Upper lobe of left lung (tissue), 6 donors: Measurements from ENCODE around the gene PRELID1. TPM values are rescaled to one million over a fixed set of nuclear protein-coding genes. Genes with fewer than 3 reads are reported as not detected.

Source experiments
- ATAC-seq, 2 donors: fragments of 200-7000 bp; cut with Tn5 transposase; one replicate each; pipeline ENCODE4 v1.9.1; 2022; ENCODE audit warnings: mild to moderate bottlenecking in 2 of 2, moderate library complexity in 2 of 2; ENCODE audit not compliant: low FRiP score in 2 of 2
- DNase-seq, 2 donors: peaks; one replicate each; pipeline ENCODE4 v3.0.0-alpha.2; 2019 to 2020
- H3K27ac ChIP-seq, 4 donors: fragments of 200-600 bp; sonication (generic); one replicate each; pipeline ENCODE4 v1.5.1; 2016 to 2019
- H3K27me3 ChIP-seq, 4 donors: fragments of 200-600 bp; sonication (generic); one replicate each; pipeline ENCODE4 v1.5.1; 2017 to 2019
- H3K36me3 ChIP-seq, 4 donors: fragments of 200-600 bp; sonication (generic); one replicate each; pipeline ENCODE4 v1.5.1; 2016 to 2019
- H3K4me1 ChIP-seq, 4 donors: fragments of 200-600 bp; sonication (generic); one replicate each; pipeline ENCODE4 v1.5.1; 2018 to 2019
- H3K4me3 ChIP-seq, 4 donors: fragments of 200-600 bp; sonication (generic); one replicate each; pipeline ENCODE4 v1.5.1; 2017 to 2019; ENCODE audit warnings: mild to moderate bottlenecking in 2 of 4, moderate library complexity in 1 of 4
- H3K9me3 ChIP-seq, 4 donors: fragments of 200-600 bp; sonication (generic); one replicate each; pipeline ENCODE4 v1.5.1; 2018 to 2019
- EP300 ChIP-seq, 4 donors: sonication (generic); formaldehyde crosslinking; IDR thresholded peaks; one replicate each; pipeline ENCODE4 v1.5.1; 2017; ENCODE audit warnings: antibody characterized with exemption in 4 of 4, control low read depth in 2 of 4
- POLR2A ChIP-seq, 4 donors: fragments of 450-650 bp; IDR thresholded peaks; one replicate each; pipeline ENCODE4 v1.5.1; 2016 to 2017; ENCODE audit warnings: antibody characterized with exemption in 4 of 4, mild to moderate bottlenecking in 2 of 4
- POLR2AphosphoS5 ChIP-seq, 2 donors: sonication (generic); formaldehyde crosslinking; IDR thresholded peaks; one replicate each; pipeline ENCODE4 v1.5.1; 2017; ENCODE audit warnings: antibody characterized with exemption in 2 of 2
- WGBS, 2 donors: methylation state at CpG; one replicate each; pipeline ENCODE4 v1.1.5; 2017 to 2018; 5-methylcytosine and 5-hydroxymethylcytosine counted together
- total RNA-seq, 6 donors: library from RNA; depleted of rRNA in 4 of 6; stranded (reverse); fragments of >200 nt in 4 of 6; gene quantifications; one replicate each; pipeline versions ENCODE4 v1.1.0 to v1.2.1, GENCODE V29; 2016 to 2021
- TF ChIP-seq, protein P1 (sequence below), 6 experiments: fragments of 450-650 bp in 4 of 6; fragments of 200-600 bp in 2 of 6; sonication (generic) in 2 of 6; IDR thresholded peaks; one replicate each; pipeline ENCODE4 v1.5.1; 2016 to 2019; ENCODE audit warnings: antibody characterized with exemption in 6 of 6
- donor health status: DM: no; HTN: no; CAD: no; lungs with moderate emphysema.
- donor health status: DM: no; HTN: yes; CAD: no; lungs with severe emphysema.

PRELID1 gene
- total RNA-seq, 6 donors from 2014 or later = 45.1 to 132 (median 86.8) TPM

DNA sequence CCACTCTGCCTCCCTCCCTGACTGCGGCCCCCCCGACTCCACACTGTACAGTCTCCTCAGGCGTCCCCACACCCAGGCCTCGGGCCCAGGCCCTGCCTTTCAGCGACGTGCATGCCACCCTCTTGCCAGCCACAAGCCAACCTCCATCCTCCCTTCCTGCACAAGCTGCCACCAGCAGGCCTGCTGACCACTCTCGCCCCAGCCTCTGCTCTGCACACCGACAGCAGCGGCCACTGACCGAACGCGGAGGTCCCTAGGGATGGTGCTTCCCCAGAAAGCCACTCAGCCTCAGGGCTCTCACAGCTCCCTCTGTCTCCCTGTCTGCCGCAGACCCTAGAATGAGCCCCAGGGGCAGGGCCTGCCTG lies 29.3 kb downstream of the PRELID1 start:
- DNase-seq = no peak
- Histone ChIP-seq H3K4me1 (no peaks in the 10 kb centered on the region), H3K27ac (no peak overlapping the region), H3K9me3 (no peaks in the 10 kb centered on the region), H3K4me3 (no peak overlapping the region), H3K36me3 (peaks cover 41 to 91% (median 77%) of the 10 kb centered on the region in 4 donors), H3K27me3 (no peaks in the 10 kb centered on the region)
- 80 to 96% methylated on average over 8 to 13 of the region's 13 CpGs for WGBS, 2 donors
- TF ChIP-seq, protein P1, sequence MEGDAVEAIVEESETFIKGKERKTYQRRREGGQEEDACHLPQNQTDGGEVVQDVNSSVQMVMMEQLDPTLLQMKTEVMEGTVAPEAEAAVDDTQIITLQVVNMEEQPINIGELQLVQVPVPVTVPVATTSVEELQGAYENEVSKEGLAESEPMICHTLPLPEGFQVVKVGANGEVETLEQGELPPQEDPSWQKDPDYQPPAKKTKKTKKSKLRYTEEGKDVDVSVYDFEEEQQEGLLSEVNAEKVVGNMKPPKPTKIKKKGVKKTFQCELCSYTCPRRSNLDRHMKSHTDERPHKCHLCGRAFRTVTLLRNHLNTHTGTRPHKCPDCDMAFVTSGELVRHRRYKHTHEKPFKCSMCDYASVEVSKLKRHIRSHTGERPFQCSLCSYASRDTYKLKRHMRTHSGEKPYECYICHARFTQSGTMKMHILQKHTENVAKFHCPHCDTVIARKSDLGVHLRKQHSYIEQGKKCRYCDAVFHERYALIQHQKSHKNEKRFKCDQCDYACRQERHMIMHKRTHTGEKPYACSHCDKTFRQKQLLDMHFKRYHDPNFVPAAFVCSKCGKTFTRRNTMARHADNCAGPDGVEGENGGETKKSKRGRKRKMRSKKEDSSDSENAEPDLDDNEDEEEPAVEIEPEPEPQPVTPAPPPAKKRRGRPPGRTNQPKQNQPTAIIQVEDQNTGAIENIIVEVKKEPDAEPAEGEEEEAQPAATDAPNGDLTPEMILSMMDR (IDR thresholded peaks at IDR 0.05) = no peak
- TF ChIP-seq POLR2A (IDR thresholded peaks at IDR 0.05) (no peak), POLR2AphosphoS5 (IDR thresholded peaks at IDR 0.05) (no peak), EP300 (IDR thresholded peaks at IDR 0.05) (no peak)
- no peak for ATAC-seq

DNA sequence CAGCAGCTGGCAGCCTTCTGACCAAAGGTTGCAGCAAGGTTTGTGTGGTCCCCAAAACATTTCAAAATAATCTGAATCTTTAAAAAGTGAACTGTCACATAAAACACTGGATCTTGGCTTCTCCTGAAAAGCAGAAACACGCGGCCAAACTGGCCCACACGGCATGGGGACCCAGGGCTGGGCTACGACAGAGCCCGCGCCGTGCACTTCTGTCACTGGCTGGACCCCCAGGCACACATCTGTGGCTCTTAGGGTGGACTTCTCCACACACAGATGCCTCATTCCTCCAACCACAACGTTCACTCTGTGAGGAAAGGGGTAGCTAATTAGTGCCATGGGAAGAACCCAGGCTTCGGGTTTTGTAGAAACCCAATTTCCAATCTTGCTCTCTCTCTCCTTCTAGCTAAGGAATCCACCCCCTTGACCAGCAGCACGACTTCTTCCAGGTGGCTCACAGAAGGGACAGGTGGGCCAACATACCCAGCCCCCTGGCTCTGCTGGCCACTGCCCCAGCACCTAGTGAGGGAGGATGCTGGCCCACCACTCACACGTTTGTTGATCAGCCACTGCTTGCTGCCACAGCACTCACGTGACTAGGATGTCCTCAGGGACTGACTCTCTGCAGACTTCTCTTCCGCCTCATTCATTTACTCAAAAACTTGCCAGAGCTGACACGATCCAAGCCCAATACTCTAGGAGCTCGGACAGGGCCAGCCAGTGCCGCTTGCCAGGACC lies 30.0 kb downstream of the PRELID1 start:
- TF ChIP-seq POLR2A (IDR thresholded peaks at IDR 0.05) (no peak), EP300 (IDR thresholded peaks at IDR 0.05) (no peak), POLR2AphosphoS5 (IDR thresholded peaks at IDR 0.05) (no peak)
- TF ChIP-seq, protein P1 (IDR thresholded peaks at IDR 0.05) = no peak
- Histone ChIP-seq H3K9me3 (no peaks in the 10 kb centered on the region), H3K27me3 (no peaks in the 10 kb centered on the region), H3K4me1 (no peaks in the 10 kb centered on the region), H3K36me3 (peaks cover 45 to 95% (median 83%) of the 10 kb centered on the region in 4 donors), H3K4me3 (no peak overlapping the region), H3K27ac (no peak overlapping the region)
- 91 to 93% methylated on average over 14 to 16 of the region's 16 CpGs for WGBS, 2 donors
- DNase-seq = no peak
- no peak for ATAC-seq

DNA sequence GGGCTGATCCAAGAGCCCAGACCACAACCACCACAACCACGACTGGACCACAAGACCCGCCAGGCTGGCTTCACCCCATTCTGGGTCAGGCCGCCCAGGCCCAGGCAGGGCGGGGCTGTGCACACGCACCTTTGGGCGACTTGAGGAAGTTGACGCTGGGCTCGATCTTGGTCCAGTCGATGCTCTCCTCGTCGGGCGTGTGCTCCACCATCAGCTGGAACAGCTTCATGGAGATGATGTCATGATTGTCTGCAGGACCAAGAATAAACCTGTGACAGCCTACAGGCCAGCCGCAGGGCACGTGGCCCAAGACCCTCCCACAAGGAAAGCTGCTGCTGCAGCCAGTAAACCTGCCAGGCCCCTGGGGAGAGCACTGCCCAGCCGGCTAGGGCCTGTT lies 30.6 kb downstream of the PRELID1 start:
- H3K36me3 ChIP-seq = peaks cover 45 to 99% (median 86%) of the 10 kb centered on the region in 4 donors
- ATAC-seq = no peak

DNA sequence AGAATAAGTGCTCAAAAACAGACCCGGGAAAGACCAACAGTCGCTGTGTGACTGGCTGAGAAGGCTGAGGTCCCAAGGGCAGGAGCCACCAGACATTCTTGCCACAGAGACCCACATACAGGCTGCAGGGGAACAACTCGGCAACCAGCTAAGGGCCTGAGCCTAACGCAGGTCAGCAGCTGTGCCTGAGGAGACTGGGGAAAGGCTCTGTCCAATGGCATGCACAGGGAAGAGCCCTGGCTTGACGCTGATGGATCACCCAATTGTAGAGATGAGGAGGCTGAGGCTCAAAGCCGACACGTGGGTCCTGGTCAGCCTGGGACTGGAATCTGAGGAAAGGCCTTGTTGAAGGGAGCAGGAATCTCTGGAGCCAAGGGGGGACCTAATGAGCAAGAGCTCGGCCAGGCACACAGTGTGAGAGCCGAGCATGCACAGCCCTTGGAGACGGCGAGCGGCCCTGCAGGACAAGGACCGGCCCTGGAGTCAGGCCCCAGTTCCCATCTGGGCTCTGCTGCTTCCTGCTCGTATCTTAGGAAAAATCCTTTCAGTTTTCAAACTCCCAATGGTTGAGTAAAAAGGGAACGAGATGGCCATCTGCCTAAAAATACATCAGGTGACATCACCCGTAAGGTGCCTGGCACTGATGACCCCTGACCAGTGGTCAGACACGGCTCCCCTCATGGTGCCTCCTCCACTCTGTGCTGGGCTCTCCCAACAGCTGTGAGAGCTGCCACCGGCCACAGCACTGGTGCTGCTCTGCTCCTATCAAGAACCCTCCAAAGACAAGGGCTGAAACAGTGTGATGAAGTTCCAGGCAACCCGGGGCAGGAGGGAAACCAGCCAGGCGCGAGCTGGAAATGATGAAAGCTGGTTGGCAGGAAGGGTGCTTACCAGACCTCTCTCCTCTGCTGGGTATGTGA lies 31.4 kb downstream of the PRELID1 start:
- WGBS, 2 donors = 89 to 93% methylated on average over 13 to 21 of the region's 21 CpGs
- peaks cover 0 to 12% (median 6%) of the 10 kb centered on the region in 4 donors for H3K4me1 ChIP-seq
- no peaks in the 10 kb centered on the region for H3K9me3 ChIP-seq
- peaks cover 45 to 94% (median 83%) of the 10 kb centered on the region in 4 donors for H3K36me3 ChIP-seq
- no peaks in the 10 kb centered on the region for H3K27me3 ChIP-seq
- no peak overlapping the region for H3K4me3 ChIP-seq
- no peak overlapping the region for H3K27ac ChIP-seq
- TF ChIP-seq POLR2AphosphoS5 (IDR thresholded peaks at IDR 0.05) (no peak), EP300 (IDR thresholded peaks at IDR 0.05) (no peak), POLR2A (IDR thresholded peaks at IDR 0.05) (no peak)
- TF ChIP-seq, protein P1 (IDR thresholded peaks at IDR 0.05) = no peak
- ATAC-seq (no peak), DNase-seq (no peak)

More for the DNA sequence above, 30.6 kb downstream of the PRELID1 start:
- Histone ChIP-seq H3K27ac (no peak overlapping the region), H3K4me1 (peaks cover 0 to 5% (median under 1%) of the 10 kb centered on the region in 4 donors), H3K9me3 (no peaks in the 10 kb centered on the region), H3K4me3 (no peak overlapping the region), H3K27me3 (no peaks in the 10 kb centered on the region)
- 80 to 87% methylated on average over 2 to 13 of the region's 15 CpGs for WGBS, 2 donors
- TF ChIP-seq, protein P1 (IDR thresholded peaks at IDR 0.05) = no peak
- TF ChIP-seq EP300 (IDR thresholded peaks at IDR 0.05) (no peak), POLR2A (IDR thresholded peaks at IDR 0.05) (no peak), POLR2AphosphoS5 (IDR thresholded peaks at IDR 0.05) (no peak)
- DNase-seq = no peak
